GM18861 (cell line): Measurements from ENCODE around the gene TSPEAR.
"Not testable (repeated sequence)": the region's sequence is repeated elsewhere in the genome, so short reads cannot be mapped to it uniquely, and the experiment has no call there.

Experiments used
- ATAC-seq: cut with Tn5 transposase; IDR thresholded peaks from one replicate; pipeline ENCODE4 v1.9.1; 2021; ENCODE audit not compliant: unreplicated experiment

Gene TSPEAR

DNA sequence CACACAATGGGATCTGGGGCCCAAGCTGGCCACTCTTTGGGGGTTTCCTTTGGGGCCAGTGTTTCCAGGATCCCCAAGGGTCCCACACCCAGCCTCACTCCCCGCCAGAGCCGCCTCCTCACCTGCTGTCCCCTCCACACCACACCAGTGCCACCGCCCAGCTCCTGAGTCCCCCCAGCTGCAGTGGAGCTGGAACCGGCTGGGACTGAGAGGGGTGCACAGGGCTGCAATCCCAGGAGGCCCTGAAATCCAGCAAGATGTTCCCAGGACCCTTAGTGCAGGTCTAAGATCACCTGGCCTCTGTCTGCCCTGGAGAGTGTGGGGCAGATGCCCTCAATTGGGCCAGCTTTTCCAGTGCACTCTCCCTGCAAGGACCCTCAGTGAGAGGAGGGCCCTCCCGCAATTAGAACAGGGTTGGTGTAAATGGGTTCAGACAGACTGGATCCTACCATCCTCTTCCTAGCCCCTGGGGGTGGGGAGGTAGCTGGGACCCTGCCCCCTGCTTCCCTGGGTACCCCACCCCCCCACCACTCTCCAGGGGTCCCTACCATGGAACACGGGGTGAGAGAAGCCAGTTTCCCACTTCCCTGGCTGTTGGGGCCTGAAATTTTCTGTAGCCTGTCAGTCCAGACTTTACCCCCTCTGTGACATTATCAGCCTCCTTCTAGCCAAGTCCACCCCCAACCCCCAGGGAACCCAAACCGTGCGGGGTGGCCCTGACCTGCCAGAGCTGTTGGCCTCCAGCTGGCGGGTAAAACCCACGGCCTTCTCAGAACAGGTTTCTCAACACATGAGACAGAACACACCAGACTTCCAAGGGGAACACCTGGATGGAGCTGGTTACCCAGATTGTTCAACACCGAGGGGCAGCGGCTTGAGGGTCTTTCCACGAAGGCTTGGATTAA is 7.4 kb downstream of the TSPEAR start:
- no peak for ATAC-seq

GRCh38 chr21:44702973-44703730 is 8.2 kb downstream of the TSPEAR start:
- no peak for ATAC-seq

DNA sequence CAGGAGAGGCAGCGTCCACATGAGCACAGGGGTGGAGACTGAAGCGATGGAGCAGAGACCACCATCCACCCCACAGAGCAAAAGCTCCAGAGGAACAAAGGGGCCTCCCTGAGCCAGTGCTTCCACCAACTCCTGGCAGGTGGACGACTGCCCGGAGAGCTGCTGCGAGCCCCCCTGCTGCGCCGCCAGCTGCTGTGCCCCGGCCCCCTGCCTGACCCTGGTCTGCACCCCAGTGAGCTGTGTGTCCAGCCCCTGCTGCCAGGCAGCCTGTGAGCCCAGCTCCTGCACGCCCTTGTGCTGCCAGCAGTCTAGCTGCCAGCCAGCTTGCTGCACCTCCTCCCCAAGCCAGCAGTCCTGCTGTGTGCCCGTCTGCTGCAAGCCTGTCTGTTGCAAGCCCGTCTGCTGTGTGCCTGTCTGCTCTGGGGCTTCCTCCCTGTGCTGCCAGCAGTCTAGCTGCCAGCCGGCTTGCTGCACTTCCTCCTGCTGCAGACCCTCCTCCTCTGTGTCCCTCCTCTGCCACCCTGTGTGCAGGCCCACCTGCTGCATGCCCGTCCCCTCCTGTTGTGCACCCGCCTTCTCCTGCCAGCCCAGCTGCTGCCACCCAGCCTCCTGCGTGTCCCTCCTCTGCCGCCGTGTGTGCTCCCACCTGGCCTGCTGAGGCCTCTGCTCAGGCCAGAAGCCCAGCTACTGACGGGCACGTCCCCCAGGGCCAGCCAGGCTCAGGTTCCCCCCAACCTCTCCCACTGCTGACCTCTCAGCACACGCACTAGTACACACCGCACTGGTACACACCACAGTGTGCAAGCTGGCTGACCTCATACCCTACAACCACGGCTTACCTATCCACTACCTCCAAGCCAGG is 9.0 kb downstream of the TSPEAR start:
- no peak for ATAC-seq

DNA sequence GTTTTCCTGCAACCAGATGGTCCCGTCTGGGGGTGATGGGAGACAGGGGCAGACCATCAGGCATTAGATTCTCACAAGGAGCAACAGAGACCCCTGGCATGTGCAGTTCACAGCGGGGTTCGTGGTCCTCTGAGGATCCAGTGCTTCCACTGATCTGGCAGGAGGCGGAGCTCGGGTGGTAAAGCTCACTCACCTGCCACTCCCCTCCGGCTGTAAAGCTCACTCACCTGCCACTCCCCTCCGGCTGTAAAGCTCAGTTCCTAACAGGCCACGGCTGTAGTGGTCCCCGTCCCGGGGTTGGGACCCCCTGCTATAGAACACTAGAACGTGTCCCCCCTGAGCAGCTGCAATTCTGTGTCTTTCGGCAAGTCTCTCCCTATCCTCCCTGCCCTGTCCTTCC is 9.8 kb downstream of the TSPEAR start:
- no peak for ATAC-seq

- no peak for ATAC-seq
These were observed 10.4 kb downstream of the TSPEAR start for GRCh38 chr21:44701023-44701400.

DNA sequence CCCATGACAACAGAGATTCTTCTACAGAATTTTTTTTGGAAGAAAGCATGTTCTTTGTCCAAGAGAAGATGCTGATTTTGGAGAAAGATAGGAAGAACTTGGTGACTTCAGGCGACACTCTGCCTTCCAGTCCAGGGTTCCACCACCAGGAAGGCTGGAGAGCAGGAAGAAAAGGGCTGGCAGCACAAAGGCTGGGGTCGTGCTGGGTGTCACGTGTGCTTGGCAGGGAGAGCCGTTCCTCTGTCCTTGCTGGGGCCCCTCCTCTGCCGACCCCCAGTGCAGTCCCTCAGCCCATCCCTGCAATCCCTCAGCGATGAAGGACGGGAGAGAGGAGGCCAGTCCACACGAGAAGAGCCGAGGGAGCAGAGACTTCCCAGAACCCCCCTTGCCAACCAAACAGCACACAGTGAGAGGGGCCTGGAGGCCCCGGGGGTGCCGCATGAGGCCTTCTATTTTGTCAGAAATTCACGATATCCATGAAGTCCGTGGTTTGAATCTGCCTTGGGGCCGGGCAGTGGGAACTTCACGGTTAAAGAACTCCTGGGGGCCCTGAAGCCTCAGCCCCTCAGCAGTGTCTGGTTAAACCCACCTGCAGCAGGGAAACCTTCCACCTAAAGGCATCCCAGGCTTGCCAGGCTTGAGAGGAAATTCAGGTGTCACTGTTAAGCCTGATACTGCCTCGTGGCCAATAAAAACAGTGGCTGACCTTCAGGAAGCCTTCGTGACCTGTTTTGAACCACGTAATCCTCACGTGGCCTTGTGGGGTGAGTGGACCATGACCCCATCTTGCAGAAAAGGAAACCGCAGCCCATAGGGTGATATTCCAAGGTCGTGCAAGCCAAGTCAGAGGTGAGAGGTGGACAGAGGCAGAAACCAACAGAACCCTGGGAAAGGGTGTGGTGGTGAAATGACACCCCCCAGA is 11.0 kb downstream of the TSPEAR start:
- no peak for ATAC-seq

DNA sequence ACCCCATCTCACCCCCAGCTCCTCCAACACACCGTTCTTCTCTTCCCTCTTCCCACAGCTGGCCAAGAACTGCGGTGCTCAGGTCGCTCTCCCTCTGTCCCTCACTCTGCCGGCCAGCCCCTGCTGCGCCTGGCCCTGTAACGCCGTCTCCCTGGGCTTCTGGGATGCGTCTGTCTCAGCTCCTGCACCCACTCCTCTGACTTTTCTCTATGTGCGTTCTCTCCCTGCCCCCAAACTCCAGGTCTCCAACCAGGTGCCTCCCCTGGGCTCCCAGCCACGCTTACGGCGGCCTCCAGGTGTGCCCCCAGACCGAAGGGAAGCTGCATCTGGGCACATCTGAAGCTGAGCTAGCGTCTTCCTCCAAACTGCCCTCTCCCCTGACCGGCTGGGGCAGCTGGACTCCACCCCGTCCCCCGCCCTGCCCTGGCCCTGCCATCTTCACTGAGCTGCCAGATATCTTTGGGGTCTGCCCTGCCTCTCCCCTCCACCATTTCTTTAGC is 11.8 kb downstream of the TSPEAR start:
- ATAC-seq, result no peak

- ATAC-seq, result no peak
These were observed 13.3 kb downstream of the TSPEAR start for GRCh38 chr21:44697811-44698734.

DNA sequence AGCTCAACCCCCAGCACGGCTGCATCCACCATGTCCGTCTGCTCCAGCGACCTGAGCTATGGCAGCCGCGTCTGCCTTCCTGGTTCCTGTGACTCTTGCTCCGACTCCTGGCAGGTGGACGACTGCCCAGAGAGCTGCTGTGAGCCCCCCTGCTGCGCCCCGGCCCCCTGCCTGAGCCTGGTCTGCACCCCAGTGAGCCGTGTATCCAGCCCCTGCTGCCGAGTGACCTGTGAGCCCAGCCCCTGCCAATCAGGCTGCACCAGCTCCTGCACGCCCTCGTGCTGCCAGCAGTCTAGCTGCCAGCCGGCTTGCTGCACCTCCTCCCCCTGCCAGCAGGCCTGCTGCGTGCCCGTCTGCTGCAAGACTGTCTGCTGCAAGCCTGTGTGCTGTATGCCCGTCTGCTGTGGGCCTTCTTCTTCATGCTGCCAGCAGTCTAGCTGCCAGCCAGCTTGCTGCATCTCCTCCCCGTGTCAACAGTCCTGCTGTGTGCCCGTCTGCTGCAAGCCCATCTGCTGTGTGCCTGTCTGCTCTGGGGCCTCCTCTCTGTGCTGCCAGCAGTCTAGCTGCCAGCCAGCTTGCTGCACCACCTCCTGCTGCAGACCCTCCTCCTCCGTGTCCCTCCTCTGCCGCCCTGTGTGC is 14.1 kb downstream of the TSPEAR start, which contains the start of gene KRTAP10-12:
Gene KRTAP10-12, plus strand, starts transcription at position 1 of the 639 bp plus-strand sequence. Its CDS starts 30 bp downstream, at position 31.
- not testable (repeated sequence) for ATAC-seq

DNA sequence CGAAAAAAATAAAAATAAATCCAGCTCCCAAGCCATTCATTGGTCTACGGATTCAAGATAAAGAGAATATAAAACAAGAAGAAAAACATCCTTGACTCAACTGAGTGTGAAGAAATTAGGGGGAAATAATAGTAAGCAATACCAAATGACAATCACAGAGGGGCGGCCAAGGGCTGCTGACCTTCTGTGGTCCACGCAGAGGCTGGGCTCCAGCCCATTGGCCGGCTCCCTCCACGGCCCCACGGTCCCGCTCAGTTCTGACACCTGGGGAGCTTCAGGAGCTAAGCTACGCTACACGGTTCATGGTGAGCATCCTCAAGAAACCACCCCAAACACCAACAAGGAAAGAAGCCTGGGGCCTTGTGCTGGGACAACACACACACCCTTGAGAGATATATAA is 14.8 kb downstream of the TSPEAR start:
- no peak for ATAC-seq

DNA sequence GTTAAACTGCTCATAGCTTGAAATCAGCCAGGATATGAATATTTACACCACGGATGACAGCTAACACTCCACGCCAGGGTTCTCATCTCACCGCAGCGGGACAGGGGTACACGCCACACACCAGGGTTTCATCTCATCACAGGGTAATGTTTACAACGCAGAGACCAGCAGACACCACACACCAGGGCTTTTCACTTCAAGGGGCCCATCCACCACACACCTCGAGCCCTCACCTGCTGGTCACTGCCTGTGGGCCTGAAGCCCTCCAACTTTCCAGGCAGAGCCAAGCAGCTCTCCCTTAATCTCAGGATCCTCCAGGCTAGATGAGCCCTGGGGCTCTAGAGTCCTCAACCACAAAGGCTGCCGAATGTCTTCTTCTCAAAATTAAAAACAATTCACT is 15.7 kb downstream of the TSPEAR start:
- no peak for ATAC-seq

DNA sequence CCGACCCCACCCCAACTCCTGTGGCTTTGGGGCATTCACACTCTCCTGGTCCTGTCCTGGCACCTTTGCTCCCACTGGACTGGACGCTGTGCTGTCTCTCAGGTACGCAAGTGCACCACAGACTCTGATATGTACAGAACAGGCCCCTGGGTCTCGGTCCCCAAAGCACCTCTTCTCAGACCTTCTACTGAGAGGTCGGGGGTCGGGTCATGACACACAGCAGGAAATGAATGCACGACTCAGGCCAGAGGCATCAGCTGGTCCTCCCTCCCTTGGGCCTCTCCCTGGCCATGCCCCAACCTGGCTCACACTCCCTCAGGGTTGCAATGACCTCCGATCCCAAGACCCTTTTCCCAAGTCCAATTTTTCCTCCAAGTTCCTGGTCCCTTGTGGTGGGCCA is 16.2 kb downstream of the TSPEAR start:
- ATAC-seq, result no peak

- no peak for ATAC-seq
These were observed 16.6 kb downstream of the TSPEAR start for GRCh38 chr21:44694776-44695175.

- ATAC-seq, result no peak
These were observed 18.4 kb downstream of the TSPEAR start for GRCh38 chr21:44692798-44693512.

DNA sequence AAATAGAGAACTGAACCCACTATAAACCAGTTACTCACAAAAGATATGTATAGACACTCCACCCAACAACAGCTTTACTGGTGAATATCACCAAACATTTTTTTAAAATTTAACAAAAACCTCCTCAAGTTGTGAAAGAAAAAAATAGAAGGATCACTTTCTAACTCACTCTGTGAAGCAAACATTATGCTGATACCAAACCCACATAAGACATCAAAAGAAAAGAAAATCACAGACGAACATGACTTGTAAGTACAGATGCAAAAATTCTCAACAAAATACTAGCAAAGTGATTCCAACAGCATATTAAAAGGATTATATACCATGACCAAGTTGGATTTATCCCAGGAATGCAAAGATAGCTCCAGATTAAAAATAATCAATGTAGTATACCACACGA is 19.7 kb downstream of the TSPEAR start:
- no peak for ATAC-seq

- not testable (repeated sequence) for ATAC-seq
These were observed 21.6 kb downstream of the TSPEAR start for GRCh38 chr21:44689740-44690139.

- no peak for ATAC-seq
These were observed 23.7 kb downstream of the TSPEAR start for GRCh38 chr21:44687671-44688070.
